Progenitor cell of endocrine pancreas (in vitro differentiated cells): ENCODE results near the gene PALLD. TPM values are rescaled to one million over a fixed set of nuclear protein-coding genes. Genes with fewer than 3 reads are reported as not detected.
A peak's percentile ranks its signal among the peaks of the same experiment; 100 is the strongest.

ENCODE experiments used
- DNase-seq: peaks from one replicate; pipeline ENCODE4 v3.0.0; 2021; ENCODE audit warnings: low spot score; ENCODE audit not compliant: unreplicated experiment
- H3K27ac Mint-ChIP-seq: 2 replicates; pipeline ENCODE4 v1.8.0; 2021; ENCODE audit warnings: mild to moderate bottlenecking, moderate library complexity, mixed read lengths
- H3K27me3 Mint-ChIP-seq: 2 replicates; pipeline ENCODE4 v1.8.0; 2021; ENCODE audit warnings: mixed read lengths
- H3K36me3 Mint-ChIP-seq: 2 replicates; pipeline ENCODE4 v1.8.0; 2022; ENCODE audit warnings: mixed read lengths; ENCODE audit not compliant: insufficient read depth
- H3K4me1 Mint-ChIP-seq: 2 replicates; pipeline ENCODE4 v1.8.0; 2021; ENCODE audit warnings: low read depth, mixed read lengths
- H3K4me3 Mint-ChIP-seq: 2 replicates; pipeline ENCODE4 v1.8.0; 2021; ENCODE audit warnings: low read depth, mild to moderate bottlenecking, moderate library complexity, mixed read lengths
- H3K9me3 Mint-ChIP-seq: 2 replicates; pipeline ENCODE4 v1.8.0; 2021; ENCODE audit warnings: low read depth, mixed read lengths
- total RNA-seq: library from RNA; stranded (reverse); gene quantifications from 2 replicates; pipeline ENCODE4 v1.2.1, GENCODE V29; 2021
- TF ChIP-seq, protein P1 (sequence below): fragments of 200-600 bp; sonication (generic); IDR thresholded peaks from one replicate; pipeline ENCODE4 v1.5.0; 2021; ENCODE audit warnings: antibody characterized with exemption, mild to moderate bottlenecking; ENCODE audit not compliant: unreplicated experiment

Gene PALLD
- total RNA-seq, 1 donor from 2014 or later: 43.2 TPM

DNA sequence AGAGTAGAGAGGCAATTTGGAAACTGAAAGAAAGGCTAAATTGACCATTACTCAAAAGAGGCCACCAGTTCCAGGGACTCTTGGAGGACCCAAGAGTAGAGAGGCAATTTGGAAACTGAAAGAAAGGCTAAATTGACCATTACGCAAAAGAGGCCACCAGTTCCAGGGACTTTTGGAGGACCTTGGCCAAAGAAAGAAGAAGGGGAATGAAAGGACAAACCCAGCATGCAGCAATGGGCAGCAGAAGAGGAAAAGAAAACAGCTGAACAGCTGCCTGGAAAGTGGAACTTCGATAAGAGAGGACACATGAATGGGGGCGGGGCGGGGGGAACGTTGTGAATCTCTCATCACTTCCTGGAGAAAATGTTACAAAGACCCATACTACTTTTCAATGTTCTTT, 80.8 kb downstream of the PALLD start:
- Mint-ChIP-seq H3K4me3 (no peak overlapping the region), H3K27ac (peak overlapping the region; percentile 41), H3K9me3 (peaks cover 23% of the 10 kb centered on the region), H3K27me3 (no peaks in the 10 kb centered on the region), H3K36me3 (peaks cover 9% of the 10 kb centered on the region), H3K4me1 (peaks cover 4% of the 10 kb centered on the region)
- no peak for DNase-seq
- TF ChIP-seq, protein P1, sequence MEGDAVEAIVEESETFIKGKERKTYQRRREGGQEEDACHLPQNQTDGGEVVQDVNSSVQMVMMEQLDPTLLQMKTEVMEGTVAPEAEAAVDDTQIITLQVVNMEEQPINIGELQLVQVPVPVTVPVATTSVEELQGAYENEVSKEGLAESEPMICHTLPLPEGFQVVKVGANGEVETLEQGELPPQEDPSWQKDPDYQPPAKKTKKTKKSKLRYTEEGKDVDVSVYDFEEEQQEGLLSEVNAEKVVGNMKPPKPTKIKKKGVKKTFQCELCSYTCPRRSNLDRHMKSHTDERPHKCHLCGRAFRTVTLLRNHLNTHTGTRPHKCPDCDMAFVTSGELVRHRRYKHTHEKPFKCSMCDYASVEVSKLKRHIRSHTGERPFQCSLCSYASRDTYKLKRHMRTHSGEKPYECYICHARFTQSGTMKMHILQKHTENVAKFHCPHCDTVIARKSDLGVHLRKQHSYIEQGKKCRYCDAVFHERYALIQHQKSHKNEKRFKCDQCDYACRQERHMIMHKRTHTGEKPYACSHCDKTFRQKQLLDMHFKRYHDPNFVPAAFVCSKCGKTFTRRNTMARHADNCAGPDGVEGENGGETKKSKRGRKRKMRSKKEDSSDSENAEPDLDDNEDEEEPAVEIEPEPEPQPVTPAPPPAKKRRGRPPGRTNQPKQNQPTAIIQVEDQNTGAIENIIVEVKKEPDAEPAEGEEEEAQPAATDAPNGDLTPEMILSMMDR: no peak

DNA sequence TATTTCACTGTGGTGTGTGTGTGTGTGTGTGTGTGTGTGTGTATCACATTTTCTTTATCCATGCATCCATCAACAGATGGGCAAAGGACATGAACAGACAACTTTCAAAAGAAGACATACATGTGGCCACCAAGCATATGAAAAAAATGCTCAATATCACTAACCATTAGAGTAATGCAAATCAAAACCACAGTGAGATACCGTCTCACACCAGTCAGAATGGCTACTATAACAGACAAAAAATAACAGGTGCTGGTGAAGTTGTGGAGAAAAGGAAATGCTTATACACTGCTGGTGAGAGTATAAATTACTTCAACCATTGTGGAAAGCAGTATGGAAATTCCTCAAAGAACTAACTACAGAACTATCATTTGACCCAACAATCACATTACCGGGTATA, 83.4 kb downstream of the PALLD start:
- Mint-ChIP-seq H3K36me3 (peaks cover 6% of the 10 kb centered on the region), H3K4me3 (no peak overlapping the region), H3K27ac (no peak overlapping the region), H3K9me3 (peaks cover 23% of the 10 kb centered on the region), H3K27me3 (no peaks in the 10 kb centered on the region), H3K4me1 (no peaks in the 10 kb centered on the region)
- TF ChIP-seq, protein P1: no peak
- no peak for DNase-seq

DNA sequence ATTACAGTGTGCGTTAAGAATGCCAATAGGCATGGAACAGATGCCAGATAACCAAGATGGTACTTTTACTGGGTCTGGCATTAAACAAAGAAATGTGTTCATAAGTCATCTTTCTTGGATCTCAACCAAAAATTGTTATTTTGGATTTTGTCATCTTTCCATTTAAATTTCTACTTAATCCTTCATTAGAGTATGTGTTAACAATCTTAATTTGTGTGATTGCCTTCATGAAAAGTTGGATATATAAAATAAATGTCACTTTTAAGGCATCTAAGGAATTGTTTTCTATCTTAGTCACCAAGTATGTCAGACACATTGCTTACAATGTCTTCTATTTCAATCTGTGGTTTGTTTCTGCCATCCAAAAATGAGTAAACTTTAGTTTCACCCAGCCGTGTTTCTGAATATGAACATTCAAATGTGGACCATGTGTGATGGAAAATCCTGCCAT, 87.5 kb downstream of the PALLD start:
- Mint-ChIP-seq H3K36me3 (peaks cover 6% of the 10 kb centered on the region), H3K27ac (no peak overlapping the region), H3K4me1 (peaks cover 2% of the 10 kb centered on the region), H3K9me3 (peaks cover 21% of the 10 kb centered on the region), H3K27me3 (peaks cover 6% of the 10 kb centered on the region), H3K4me3 (no peak overlapping the region)
- TF ChIP-seq, protein P1: no peak
- DNase-seq: no peak

DNA sequence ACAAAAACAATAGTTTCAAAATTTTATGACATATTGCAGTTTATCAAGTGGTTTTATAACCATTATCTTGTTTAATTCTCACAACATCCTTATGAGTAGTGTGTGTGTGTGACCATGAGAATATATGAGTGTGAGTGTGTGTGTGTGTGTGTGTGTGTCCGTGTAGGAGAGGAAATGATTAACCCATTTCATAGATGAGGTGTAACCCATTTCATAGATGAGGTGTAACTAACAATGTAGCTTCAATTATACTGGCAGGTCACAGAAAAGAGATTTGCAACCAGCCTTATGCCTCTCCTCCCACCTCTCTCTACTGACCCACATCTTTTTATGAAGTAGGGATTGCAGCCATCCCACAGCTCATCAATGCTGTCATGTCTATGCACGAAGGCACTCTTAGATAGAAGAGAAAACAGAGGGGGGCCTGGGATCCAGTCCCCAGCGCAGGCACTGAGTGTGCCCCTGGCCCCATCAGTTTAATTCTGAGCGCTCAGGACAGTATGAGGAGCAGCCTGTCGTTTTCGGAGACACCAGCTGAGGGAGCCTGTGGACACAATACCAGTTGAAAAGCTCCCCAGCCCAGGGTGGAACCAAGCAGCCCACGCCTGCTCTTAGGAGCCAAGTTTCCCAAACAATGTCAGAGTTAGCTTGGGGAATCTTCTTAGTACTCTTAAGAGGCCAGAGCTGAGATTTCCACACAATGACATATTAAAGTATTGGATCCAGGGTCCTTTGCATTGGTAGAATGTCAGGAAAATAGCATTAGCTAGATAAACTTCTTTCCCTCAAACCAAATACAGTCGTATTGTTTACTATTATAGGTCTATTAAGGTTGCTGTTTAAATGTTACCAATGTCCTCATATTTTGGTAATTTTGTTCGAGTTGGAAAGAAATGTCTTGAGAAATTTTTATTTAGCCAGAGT, 88.6 kb downstream of the PALLD start:
- Mint-ChIP-seq H3K27me3 (peaks cover 6% of the 10 kb centered on the region), H3K27ac (no peak overlapping the region), H3K9me3 (peaks cover 21% of the 10 kb centered on the region), H3K4me3 (no peak overlapping the region), H3K36me3 (peaks cover 6% of the 10 kb centered on the region), H3K4me1 (peaks cover 2% of the 10 kb centered on the region)
- DNase-seq: peak; percentile 33
- TF ChIP-seq, protein P1: peak; percentile 57

DNA sequence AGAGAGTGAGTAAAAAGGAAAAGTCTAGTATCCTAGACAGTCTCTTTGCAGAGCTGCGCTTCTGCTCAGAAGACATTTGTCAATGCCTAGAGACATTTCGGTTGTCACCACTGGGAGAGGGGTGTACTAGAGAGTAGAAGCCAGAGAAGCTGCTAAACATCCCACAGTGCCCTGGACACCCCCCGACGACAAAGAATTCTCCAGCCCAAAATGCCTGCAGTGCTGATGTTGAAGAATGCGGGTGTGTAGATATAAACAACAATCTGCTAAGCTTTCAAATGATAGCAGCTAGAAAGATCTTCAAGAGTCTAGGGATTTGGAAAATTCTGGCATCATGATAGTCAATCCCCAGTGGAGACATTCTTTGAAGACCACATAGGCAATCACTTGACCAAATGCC, 90.1 kb downstream of the PALLD start:
- TF ChIP-seq, protein P1: no peak
- H3K4me3 Mint-ChIP-seq: no peak overlapping the region
- peaks cover 6% of the 10 kb centered on the region for H3K27me3 Mint-ChIP-seq
- H3K9me3 Mint-ChIP-seq: peaks cover 6% of the 10 kb centered on the region
- DNase-seq: no peak
- H3K36me3 Mint-ChIP-seq: no peaks in the 10 kb centered on the region
- no peak overlapping the region for H3K27ac Mint-ChIP-seq
- H3K4me1 Mint-ChIP-seq: peaks cover 2% of the 10 kb centered on the region
